Activated CD8-positive, alpha-beta memory T cell treated with anti-CD3 and anti-CD28 coated beads, Interleukin-2, amount 50 U/mL, for 48 hours (primary cell): ENCODE measurements around the gene ITIH4.
"Not testable (repeated sequence)": the region's sequence is repeated elsewhere in the genome, so short reads cannot be mapped to it uniquely, and the experiment has no call there.

Source experiments
- DNase-seq: peaks from one replicate; pipeline ENCODE4 v3.0.0-alpha.2; 2020

ITIH4 gene

DNA sequence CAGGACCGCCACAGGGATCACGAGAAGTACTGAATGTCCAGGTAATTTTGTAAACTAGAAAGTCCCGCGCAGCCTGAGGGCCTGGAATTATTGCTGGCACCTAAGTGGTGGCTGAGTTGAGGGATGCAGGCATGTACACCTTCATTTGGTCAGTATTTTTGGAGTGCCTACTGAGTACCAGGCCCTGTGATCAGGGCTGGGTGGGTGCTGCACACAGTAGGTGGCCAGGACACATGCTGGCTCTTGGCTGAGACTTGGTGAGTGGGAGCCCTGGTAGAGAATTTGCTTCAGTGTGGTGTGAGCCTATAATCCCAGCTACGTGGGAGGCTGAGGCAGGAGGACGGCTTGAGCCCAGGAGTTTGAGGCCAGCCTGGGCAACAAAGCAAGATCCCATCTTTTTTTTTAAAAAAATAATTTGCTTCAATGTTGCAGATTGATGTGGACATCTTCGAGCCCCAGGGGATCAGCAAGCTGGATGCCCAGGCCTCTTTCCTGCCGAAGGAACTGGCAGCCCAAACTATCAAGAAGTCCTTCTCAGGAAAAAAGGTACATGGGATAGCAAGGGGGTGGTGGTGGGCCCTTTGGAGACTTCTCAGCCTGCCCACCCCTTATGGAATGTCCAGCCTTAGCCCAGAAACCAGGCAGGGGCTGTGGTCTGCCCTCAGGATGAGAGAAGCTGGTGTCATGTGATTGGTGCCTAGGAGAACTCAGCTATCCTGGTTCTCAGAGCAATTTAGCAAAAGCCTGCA is 50.5 kb downstream of the ITIH4 start:
- DNase-seq = no peak

DNA sequence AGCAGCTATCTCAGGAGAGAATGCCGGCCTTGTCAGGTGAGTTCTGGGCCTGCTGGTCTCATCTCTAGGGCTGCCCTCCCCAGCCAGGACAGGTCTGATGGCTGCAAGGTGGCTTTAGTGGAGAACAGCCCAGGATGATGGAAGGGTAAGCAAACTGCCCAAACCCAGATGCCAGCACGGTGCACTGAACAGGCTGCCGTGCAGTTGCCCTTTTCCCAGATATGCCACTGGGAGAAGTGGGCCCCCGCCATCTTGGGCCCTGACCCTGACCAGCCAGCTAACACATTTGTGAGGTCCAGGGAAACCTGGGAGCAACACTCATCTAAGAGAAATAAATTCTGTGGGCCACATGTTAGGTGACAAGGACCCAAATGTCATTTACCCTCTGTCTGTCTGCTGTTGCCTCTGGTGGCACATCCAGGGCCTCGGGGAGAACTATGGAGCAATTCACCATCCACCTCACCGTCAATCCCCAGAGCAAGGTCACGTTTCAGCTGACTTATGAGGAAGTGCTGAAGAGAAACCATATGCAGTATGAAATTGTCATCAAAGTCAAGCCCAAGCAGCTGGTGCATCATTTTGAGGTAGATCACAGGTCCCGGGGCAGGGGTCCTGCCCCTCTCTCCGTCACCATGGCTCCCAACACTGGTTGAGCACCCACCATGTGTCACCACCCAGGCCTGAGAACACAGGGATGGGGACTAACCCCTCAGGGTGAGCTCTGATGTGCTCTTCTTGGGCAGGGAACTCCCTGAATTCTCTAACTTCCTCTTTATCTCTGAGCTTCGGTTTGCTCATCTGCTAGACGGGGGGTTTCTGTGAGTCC is 51.2 kb downstream of the ITIH4 start:
- peak; percentile 43 for DNase-seq

GRCh38 chr3:52777959-52778805 is 52.3 kb downstream of the ITIH4 start:
- DNase-seq = peak; percentile 48

- DNase-seq = peak; percentile 36
Measured at GRCh38 chr3:52777127-52777958, 53.1 kb downstream of the ITIH4 start, which contains the start of gene ITIH1. TSS of gene ITIH1 (plus strand) at chr3:52777599. CDS start at chr3:52777616, 17 bp downstream.

GRCh38 chr3:52776486-52776885 is 54.0 kb downstream of the ITIH4 start:
- not testable (repeated sequence) for DNase-seq

DNA sequence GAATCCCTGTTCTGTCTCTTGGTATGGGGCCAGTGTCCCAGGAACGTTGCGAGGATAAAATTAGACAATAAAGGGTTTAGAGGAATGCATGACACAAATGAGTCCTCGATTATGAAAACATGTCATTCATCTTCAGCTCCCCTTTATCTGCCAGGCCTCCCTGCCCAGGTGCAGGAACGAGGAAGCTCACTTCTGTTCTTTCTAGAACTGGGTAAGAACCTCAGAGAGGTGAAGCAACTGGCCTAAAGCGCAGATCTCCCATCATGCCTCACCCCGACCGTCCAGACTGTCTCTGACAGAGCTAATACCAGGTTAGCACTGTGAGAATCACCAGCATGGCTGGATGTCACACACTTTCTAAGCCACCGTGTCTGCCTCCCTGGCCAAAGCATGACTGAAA is 54.6 kb downstream of the ITIH4 start:
- peak; percentile 46 for DNase-seq

DNA sequence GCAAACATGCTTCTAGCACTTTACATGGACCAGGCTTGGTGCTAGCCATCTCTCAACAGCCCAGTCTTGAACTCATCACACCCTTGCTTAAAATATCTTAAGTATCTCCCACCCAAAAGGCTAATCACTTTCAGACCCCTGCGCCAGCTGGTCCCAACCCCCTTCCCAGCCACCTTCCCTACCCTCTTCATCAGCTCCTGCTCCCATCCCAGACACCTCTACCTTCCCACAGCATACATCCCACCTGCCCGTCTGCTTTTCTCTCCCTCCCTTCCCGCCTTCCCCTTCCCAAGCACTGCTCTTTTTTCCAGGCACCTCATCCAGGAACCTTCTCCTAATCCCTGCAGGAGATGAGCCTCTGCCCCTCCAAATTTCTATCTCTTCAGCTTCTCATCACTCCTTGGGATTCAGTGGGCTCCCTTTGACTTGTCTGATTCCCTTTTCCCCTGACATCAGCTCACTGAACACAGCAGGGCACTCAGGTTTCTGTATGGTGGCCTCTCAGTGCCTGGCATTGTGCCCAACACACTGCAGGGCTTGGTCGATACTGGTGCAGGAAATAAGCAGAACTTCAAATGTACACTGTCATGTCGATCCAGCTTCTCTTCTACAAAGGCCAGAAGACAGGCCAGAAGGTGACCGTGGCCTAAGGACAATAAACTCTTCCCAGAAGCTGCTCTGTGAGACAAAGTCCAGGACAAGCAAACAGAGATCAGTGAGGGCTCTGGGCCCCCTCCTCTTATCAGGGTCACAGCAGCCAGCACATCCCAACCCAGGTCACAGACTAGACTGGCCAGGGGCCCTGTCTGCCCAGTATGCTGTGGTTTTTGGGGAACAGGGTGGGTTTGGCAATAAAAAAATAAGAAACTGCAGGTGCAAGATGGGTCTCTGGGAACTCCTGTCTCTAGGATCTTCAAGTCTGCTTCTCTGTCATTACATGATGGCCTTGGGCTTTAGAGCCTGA is 55.3 kb downstream of the ITIH4 start:
- peak; percentile 44 for DNase-seq

DNA sequence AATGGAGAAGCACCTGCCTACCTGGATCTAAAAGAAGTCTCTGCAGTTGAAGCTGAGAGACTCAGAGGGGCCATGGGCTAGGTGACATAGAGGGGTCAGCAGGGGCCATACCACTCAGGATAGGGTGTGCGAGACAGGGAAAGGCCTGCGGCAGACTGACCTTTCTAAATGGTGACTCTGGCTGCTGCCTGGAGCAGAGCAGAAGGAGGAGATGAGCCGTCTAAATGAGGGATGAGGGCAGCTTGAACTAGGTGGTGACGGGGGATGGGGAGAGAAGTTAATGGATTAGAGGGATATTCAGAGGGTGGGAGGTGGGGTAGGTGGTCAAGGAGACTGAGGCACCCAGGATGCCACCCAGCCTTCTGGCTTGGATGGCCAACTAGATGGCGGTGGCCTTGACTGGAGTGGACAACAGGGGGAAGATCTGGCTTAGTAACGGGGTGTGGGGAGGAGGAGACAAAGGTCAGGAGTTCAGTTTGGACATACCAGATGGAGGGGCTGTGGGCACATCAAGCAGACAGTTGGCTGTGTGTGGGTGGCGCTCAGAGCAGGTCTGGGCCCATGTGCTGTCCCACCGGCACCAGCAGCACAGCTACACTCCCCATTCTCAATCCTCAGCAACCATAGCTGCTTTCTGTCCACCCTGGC is 56.3 kb downstream of the ITIH4 start:
- DNase-seq = no peak

DNA sequence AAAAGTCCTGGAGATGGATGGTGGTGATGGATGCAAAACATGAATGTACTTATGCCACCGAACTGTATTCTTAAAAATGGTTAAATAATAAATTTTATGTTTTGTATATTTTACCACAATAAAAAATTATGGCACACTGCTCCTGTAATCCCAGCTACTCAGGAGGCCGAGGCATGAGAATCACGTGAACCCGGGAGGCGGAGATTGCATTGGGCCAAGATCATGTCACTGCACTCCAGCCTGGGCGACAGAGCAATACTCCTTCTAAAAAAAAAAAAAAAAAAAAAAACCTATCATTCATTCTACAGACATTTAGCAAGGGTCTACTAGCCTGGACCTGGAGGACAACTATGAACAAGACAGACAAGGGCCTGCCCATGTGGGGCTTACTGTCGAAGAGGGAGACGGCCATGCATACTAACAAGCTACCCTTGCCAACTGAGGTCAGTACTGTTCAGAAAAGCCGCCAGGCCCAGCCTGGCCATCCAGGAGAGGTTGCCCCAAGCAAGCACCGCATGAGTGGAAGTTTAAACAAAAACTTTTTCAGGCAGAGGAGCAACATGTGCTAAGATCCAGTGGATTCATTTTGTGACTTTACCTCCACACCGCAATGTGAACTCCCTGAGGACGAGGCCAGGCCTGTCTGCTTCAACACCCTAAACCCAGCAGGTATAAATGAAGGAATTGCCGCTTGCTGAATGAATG is 57.0 kb downstream of the ITIH4 start:
- DNase-seq = no peak

GRCh38 chr3:52771702-52772101 is 58.8 kb downstream of the ITIH4 start:
- DNase-seq = no peak

- DNase-seq = no peak
Measured at GRCh38 chr3:52771334-52771681, 59.2 kb downstream of the ITIH4 start.

DNA sequence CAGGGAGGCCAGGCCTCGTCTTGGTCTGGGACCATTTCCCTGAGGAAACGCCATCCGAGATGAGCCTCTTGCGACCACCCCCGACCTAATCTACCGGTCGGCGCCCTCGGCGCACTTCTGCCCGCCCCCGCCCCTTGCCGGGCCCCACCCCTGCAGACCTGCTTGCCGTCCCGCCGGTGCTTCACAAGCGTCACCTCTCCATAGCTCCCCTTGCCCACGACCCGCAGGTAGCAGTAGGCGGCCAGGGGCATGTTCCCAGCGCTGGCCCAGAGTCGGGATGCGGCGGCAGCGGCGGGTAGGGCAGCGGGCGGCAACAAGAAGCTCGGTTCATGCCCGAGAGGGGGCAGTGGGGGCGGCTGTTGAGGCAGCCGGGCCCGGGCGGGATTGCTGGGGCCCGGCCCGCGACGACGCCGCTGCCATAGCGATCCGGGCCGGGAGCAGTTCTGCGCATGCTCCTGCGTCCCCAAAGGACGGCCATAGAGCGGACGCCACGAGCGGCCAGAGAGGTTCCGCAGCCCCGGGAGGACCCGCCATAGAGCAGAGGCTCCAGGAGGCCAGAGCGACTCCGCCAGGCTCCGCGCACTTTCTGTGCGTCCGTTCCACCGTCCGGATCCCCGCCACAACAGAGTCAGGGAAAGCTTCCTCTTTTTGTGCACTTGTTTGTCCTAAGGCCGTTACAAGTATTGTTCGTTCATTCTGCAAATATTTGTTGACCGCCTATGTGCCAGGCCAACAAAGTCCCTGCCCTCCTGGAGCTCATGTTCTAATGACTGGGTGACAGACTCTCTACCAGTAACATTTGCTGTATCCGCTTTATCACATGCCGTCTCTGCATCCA is 59.8 kb downstream of the ITIH4 start, which contains the start of gene NEK4:
NEK4 (minus strand) TSS at position 445 of the 838 bp plus-strand sequence; CDS start at position 251, 194 bp downstream.
- DNase-seq = peak; percentile 93

DNA sequence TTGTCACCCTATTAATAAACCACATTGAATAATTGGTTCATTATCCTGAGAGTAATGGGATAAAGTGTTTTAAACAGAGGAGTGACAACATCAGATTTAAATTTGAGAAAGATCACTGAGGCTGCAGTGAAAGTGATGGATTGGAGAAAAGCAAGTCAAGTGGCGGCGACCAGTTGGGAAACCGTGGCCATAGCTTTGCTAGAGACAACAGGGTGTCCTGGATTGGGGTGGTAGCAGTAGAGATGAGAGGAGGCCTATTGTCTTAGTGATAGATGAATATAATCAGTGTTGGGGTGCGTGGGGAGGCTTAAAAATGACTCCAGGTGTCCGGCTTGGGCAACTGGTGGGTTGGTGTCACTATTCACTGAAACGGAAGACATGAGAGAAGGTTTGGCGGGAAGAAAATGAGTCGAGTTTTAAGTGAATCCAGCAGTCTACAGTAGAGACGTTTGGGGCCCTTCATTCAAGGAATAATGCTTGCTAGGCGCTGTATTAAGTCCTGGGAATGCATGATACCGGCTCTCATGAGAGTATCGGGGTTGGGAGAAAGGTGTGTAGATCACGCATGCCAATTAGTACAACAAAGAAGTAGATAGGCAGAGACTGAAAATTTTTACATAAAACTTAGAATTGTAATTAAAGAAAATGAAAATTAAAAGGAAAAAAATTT is 60.6 kb downstream of the ITIH4 start:
- no peak for DNase-seq

DNA sequence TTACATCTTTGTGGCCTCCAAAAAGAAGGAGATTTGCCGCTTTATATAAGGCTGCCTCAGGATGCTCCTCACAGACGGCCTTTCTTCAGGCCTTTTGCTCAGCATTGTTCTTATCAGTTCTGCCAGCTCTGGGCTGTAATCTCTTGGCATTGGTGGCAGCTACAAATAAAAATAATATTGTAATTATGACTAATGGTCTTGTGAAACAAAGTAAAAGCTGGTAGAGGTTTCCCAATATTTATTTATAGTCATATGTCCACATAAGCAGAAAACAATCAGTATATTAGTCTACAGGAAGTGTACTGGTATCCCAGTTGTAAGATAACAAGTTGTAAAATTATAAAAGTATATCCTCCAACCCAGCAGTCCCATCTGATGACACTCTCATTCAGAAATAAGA is 67.0 kb downstream of the ITIH4 start:
- DNase-seq = no peak
